ENCODE measurements around the gene GK2. TPM values are rescaled to one million over a fixed set of nuclear protein-coding genes. Genes with fewer than 3 reads are reported as not detected.

GK2 gene
- total RNA-seq, 2 donors from 2014 or later = not detected

- H3K4me3 ChIP-seq = no peak overlapping the region
- no peak for DNase-seq
- no peak for TF ChIP-seq CTCF (IDR thresholded peaks at IDR 0.05)
- no peaks in the 10 kb centered on the region for H3K9me3 ChIP-seq
- H3K27ac ChIP-seq = no peak overlapping the region
- intact Hi-C loops (cut with DNase I) = no loop called here
- H3K27me3 ChIP-seq = no peaks in the 10 kb centered on the region
- no peaks in the 10 kb centered on the region for H3K4me1 ChIP-seq
- no peak overlapping the region for H3K9ac ChIP-seq (ENCODE audit: low read depth in 2 of 2, low read length in 2 of 2)
- H3K36me3 ChIP-seq = no peaks in the 10 kb centered on the region
These were observed 40.9 kb downstream of the GK2 start for GRCh38 chr4:79367096-79367495.

GRCh38 chr4:79366422-79366821 is 41.6 kb downstream of the GK2 start:
- Histone ChIP-seq H3K9ac (ENCODE audit: low read depth in 2 of 2, low read length in 2 of 2) (no peak overlapping the region), H3K27ac (no peak overlapping the region), H3K36me3 (no peaks in the 10 kb centered on the region), H3K4me1 (no peaks in the 10 kb centered on the region), H3K4me3 (no peak overlapping the region), H3K27me3 (no peaks in the 10 kb centered on the region), H3K9me3 (no peaks in the 10 kb centered on the region)
- intact Hi-C loops (cut with DNase I) = no loop called here
- DNase-seq = no peak
- no peak for TF ChIP-seq CTCF (IDR thresholded peaks at IDR 0.05)

- intact Hi-C loops (cut with DNase I) = no loop called here
- H3K9me3 ChIP-seq = no peaks in the 10 kb centered on the region
- TF ChIP-seq CTCF (IDR thresholded peaks at IDR 0.05) = no peak
These were observed 44.0 kb downstream of the GK2 start for GRCh38 chr4:79364061-79364460.

GRCh38 chr4:79362626-79363025 is 45.4 kb downstream of the GK2 start:
- H3K27me3 ChIP-seq = no peaks in the 10 kb centered on the region
- H3K4me3 ChIP-seq = no peak overlapping the region
- no peaks in the 10 kb centered on the region for H3K4me1 ChIP-seq
- no peak for TF ChIP-seq CTCF (IDR thresholded peaks at IDR 0.05)
- intact Hi-C loops (cut with DNase I) = no loop called here
- H3K9ac ChIP-seq (ENCODE audit: low read depth in 2 of 2, low read length in 2 of 2) = no peak overlapping the region
- H3K27ac ChIP-seq = no peak overlapping the region
- H3K36me3 ChIP-seq = no peaks in the 10 kb centered on the region
- no peak for DNase-seq
- H3K9me3 ChIP-seq = no peaks in the 10 kb centered on the region

More at GRCh38 chr4:79364061-79364460, 44.0 kb downstream of the GK2 start:
- Histone ChIP-seq H3K4me3 (no peak overlapping the region), H3K36me3 (no peaks in the 10 kb centered on the region), H3K4me1 (no peaks in the 10 kb centered on the region), H3K27me3 (no peaks in the 10 kb centered on the region), H3K27ac (no peak overlapping the region), H3K9ac (ENCODE audit: low read depth in 2 of 2, low read length in 2 of 2) (no peak overlapping the region)
- no peak for DNase-seq

GRCh38 chr4:79360006-79360405 is 48.0 kb downstream of the GK2 start:
- intact Hi-C loops (cut with DNase I) = no loop called here
- TF ChIP-seq CTCF (IDR thresholded peaks at IDR 0.05) = no peak

GRCh38 chr4:79358438-79358837 is 49.6 kb downstream of the GK2 start:
- Histone ChIP-seq H3K27ac (no peak overlapping the region), H3K4me1 (no peaks in the 10 kb centered on the region), H3K36me3 (no peaks in the 10 kb centered on the region), H3K9ac (ENCODE audit: low read depth in 2 of 2, low read length in 2 of 2) (no peak overlapping the region), H3K27me3 (no peaks in the 10 kb centered on the region), H3K4me3 (no peak overlapping the region), H3K9me3 (no peaks in the 10 kb centered on the region)
- no peak for DNase-seq
- TF ChIP-seq CTCF (IDR thresholded peaks at IDR 0.05) = no peak
- intact Hi-C loops (cut with DNase I) = no loop called here

More at GRCh38 chr4:79360006-79360405, 48.0 kb downstream of the GK2 start:
- Histone ChIP-seq H3K27ac (no peak overlapping the region), H3K9ac (ENCODE audit: low read depth in 2 of 2, low read length in 2 of 2) (no peak overlapping the region), H3K4me3 (no peak overlapping the region), H3K9me3 (no peaks in the 10 kb centered on the region), H3K27me3 (no peaks in the 10 kb centered on the region), H3K4me1 (no peaks in the 10 kb centered on the region), H3K36me3 (no peaks in the 10 kb centered on the region)
- DNase-seq = no peak
